PC-9 (cell line): ENCODE data around the gene SERPINA12. TPM values are rescaled to one million over a fixed set of nuclear protein-coding genes. Genes with fewer than 3 reads are reported as not detected.

Experiments used
- BruUV-seq: library from RNA; stranded (reverse); fragments of 400-500 nt; replicated peaks from 2 replicates; lab custom pipeline; 2021; lab: Mats Ljungman, UMichigan
- CTCF ChIA-PET: fragments of 300-600 bp; sonication (Branson Sonifier 250); formaldehyde crosslinking; loops from one replicate; lab custom pipeline; 2022; ENCODE audit warnings: antibody characterized with exemption; lab: Charles Lee
- POLR2A ChIA-PET: fragments of 300-600 bp; sonication (Branson Sonifier 250); formaldehyde crosslinking; loops from one replicate; lab custom pipeline; 2022; ENCODE audit warnings: antibody characterized with exemption; ENCODE audit not compliant: unreplicated experiment; lab: Charles Lee
- DNase-seq, 2 experiments: peaks; one replicate each; pipeline versions ENCODE4 v3.0.0 to v3.0.0-alpha.2; 2015 to 2022; ENCODE audit warnings: mixed read lengths in 1 of 2
- H2AFZ ChIP-seq: fragments of 200-600 bp; sonication (generic); 2 replicates; pipeline ENCODE4 v1.8.1; 2017; ENCODE audit warnings: antibody characterized with exemption
- H3F3A ChIP-seq: fragments of 200-600 bp; sonication (generic); 2 replicates; pipeline ENCODE4 v1.8.1; 2017; ENCODE audit warnings: antibody characterized with exemption, mild to moderate bottlenecking, low read depth; ENCODE audit not compliant: insufficient read depth
- H3K27ac ChIP-seq: fragments of 200-600 bp; sonication (generic); 2 replicates; pipeline ENCODE4 v1.6.1; 2016; ENCODE audit warnings: mixed run types
- H3K27me3 ChIP-seq: fragments of 200-600 bp; sonication (generic); 2 replicates; pipeline ENCODE4 v1.6.1; 2016; ENCODE audit warnings: low read depth, mixed run types; ENCODE audit not compliant: insufficient read depth
- H3K36me3 ChIP-seq: fragments of 200-600 bp; sonication (generic); 2 replicates; pipeline ENCODE4 v1.6.1; 2016; ENCODE audit warnings: low read depth, mixed run types
- H3K4me1 ChIP-seq: fragments of 200-600 bp; sonication (generic); replicated peaks from 2 replicates; pipeline ENCODE4 v1.6.1; 2016; ENCODE audit warnings: mixed run types; ENCODE audit not compliant: insufficient read depth
- H3K4me2 ChIP-seq: fragments of 200-600 bp; sonication (generic); 2 replicates; pipeline ENCODE4 v1.6.1; 2017; ENCODE audit warnings: mixed run types
- H3K4me3 ChIP-seq: fragments of 200-600 bp; sonication (generic); 2 replicates; pipeline ENCODE4 v1.6.1; 2016; ENCODE audit warnings: mixed run types
- H3K79me2 ChIP-seq: fragments of 200-600 bp; sonication (generic); 2 replicates; pipeline ENCODE4 v1.6.1; 2017; ENCODE audit warnings: low read depth, mixed run types
- H3K9me2 ChIP-seq: fragments of 200-600 bp; sonication (generic); 2 replicates; pipeline ENCODE4 v1.8.1; 2017; ENCODE audit warnings: mild to moderate bottlenecking; ENCODE audit not compliant: insufficient read depth
- H3K9me3 ChIP-seq: fragments of 200-600 bp; sonication (generic); 2 replicates; pipeline ENCODE4 v1.8.1; 2016; ENCODE audit warnings: low read depth; ENCODE audit not compliant: insufficient read depth
- H4K20me1 ChIP-seq: fragments of 200-600 bp; sonication (generic); 2 replicates; pipeline ENCODE4 v1.8.1; 2017; ENCODE audit not compliant: insufficient read depth
- EZH2 ChIP-seq: fragments of 200-600 bp; sonication (generic); IDR thresholded peaks from 2 replicates; pipeline ENCODE4 v1.8.0; 2017; ENCODE audit warnings: antibody characterized with exemption, low read depth
- intact Hi-C: fragments of 100-400 bp; cut with micrococcal nuclease; formaldehyde crosslinking; loops from one replicate; pipeline ENCODE4 v1.10.0; 2022; ENCODE audit not compliant: unreplicated experiment
- total RNA-seq: library from RNA; stranded (reverse); gene quantifications from 2 replicates; pipeline ENCODE4 v1.2.3, GENCODE V29; 2021
- TF ChIP-seq, protein P1 (sequence below): fragments of 200-600 bp; sonication (generic); conservative IDR thresholded peaks from 2 replicates; pipeline ENCODE4 v1.6.1; 2017; ENCODE audit warnings: mixed run types, antibody characterized with exemption, mild to moderate bottlenecking, moderate library complexity

The SERPINA12 gene
- total RNA-seq, 1 experiment from 2014 or later = not detected

DNA sequence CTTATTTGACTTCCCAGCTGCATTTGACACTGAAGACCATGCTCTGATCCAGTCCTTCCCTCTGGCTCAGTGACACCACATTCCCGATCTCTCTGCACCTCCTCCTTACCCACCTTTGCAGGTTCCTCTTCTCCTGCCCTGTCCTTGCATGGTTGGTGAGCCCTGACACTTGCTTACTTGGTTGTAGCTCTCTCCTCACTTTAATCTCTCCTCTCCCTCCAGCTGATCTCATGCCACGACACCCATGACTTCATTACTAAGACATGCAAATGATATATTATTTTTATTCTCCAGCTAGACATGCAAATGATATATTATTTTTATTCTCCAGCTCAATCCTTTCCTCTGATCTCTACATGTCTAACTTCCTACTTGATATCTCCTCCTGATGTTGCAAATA is 33.2 kb downstream of the SERPINA12 start, which contains the start of gene SERPINA9:
Gene SERPINA9, minus strand, starts transcription at position 175 of the 400 bp plus-strand sequence. CDS start 6,357 bp downstream, outside the sequence.
- POLR2A ChIA-PET = no interaction called here
- Histone ChIP-seq H4K20me1 (no peaks in the 10 kb centered on the region), H3K4me3 (no peak within 1 kb of the TSS), H3K79me2 (no peaks in the 10 kb centered on the region), H3K4me2 (no peak within 1 kb of the TSS), H3K27ac (no peak within 1 kb of the TSS), H3K36me3 (no peaks in the 10 kb centered on the region), H3K9me2 (no peaks in the 10 kb centered on the region), H3F3A (no peaks in the 10 kb centered on the region), H3K4me1 (no peaks in the 10 kb centered on the region), H3K9me3 (no peaks in the 10 kb centered on the region), H3K27me3 (peaks cover 15% of the 10 kb centered on the region; the same call in 1 of the 2 replicates), H2AFZ (no peak within 1 kb of the TSS)
- TF ChIP-seq, protein P1, sequence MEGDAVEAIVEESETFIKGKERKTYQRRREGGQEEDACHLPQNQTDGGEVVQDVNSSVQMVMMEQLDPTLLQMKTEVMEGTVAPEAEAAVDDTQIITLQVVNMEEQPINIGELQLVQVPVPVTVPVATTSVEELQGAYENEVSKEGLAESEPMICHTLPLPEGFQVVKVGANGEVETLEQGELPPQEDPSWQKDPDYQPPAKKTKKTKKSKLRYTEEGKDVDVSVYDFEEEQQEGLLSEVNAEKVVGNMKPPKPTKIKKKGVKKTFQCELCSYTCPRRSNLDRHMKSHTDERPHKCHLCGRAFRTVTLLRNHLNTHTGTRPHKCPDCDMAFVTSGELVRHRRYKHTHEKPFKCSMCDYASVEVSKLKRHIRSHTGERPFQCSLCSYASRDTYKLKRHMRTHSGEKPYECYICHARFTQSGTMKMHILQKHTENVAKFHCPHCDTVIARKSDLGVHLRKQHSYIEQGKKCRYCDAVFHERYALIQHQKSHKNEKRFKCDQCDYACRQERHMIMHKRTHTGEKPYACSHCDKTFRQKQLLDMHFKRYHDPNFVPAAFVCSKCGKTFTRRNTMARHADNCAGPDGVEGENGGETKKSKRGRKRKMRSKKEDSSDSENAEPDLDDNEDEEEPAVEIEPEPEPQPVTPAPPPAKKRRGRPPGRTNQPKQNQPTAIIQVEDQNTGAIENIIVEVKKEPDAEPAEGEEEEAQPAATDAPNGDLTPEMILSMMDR = no peak
- TF ChIP-seq EZH2 = no peak
- CTCF ChIA-PET = no interaction called here
- no TSS peak for BruUV-seq
- intact Hi-C loops = no loop called here
- DNase-seq = no peak

DNA sequence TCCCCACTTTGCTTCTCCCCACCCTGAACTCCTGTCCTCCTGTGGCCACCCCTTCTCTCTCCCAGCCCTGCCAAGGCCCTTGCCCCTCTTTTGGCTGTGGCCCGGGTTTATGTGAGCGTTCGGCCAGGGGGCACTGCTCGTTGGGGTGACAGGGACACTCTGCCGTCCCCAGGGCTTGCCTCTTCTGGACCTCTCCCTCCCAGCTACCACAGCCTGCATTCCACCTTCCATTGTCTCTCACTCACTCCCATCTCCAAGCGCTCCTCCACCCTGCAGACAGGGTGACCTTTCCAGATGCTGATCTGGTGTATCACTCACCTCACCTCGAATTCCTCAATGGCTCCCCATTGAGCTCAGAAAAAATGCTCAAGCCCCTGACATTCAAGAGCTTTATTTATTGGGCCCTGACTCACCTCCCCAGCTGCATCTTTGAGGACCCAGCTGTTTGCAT is 34.7 kb downstream of the SERPINA12 start:
- no peak overlapping the region for H3K4me2 ChIP-seq
- H3K9me2 ChIP-seq = no peaks in the 10 kb centered on the region
- TF ChIP-seq, protein P1 = no peak
- no peaks in the 10 kb centered on the region for H3K36me3 ChIP-seq
- intact Hi-C loops = no loop called here
- H3K9me3 ChIP-seq = no peaks in the 10 kb centered on the region
- BruUV-seq = no TSS peak
- peaks cover 15% of the 10 kb centered on the region; the same call in 1 of the 2 replicates for H3K27me3 ChIP-seq
- CTCF ChIA-PET = no interaction called here
- H3K27ac ChIP-seq = no peak overlapping the region
- no peaks in the 10 kb centered on the region for H3K79me2 ChIP-seq
- POLR2A ChIA-PET = no interaction called here
- H3K4me3 ChIP-seq = no peak overlapping the region
- H3F3A ChIP-seq = no peaks in the 10 kb centered on the region
- DNase-seq = no peak
- no peaks in the 10 kb centered on the region for H4K20me1 ChIP-seq
- no peak overlapping the region for H2AFZ ChIP-seq
- H3K4me1 ChIP-seq = no peaks in the 10 kb centered on the region

DNA sequence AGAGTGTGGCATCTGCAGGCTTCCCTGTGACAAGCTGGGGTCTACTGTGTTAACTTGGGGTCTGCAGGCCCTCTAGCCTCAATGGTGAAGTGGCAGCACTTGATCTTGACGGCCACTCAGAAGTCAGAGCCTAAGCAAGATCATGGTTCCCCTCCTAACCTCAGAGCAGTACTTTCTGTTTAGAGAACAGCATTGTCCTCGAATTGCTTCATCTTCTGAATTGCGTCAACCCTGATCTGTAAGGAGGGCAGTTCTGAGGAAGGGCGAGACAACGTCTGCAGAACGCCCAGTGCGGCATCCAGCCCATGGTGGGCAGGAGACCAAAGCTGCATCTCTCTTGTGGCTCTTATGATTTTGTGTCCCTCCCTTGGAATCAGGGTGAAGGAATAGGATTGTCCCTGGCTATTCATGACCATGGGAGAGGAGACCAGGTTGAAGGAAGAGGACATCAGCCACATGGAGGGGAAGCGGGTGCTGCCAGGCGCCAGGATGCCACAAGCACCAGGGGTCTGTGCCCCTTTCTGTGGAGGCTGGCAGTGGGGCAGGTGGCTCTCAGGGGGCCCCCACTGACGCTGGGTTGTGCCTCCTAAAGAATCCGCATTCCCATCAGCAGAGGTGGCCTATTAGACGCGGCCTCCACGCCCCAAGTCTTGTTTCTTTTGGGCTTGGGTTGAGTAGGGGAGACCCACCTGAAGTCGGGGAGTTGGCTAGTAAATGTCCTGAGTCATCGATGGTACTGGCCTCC is 35.4 kb downstream of the SERPINA12 start:
- H4K20me1 ChIP-seq = no peaks in the 10 kb centered on the region
- H3K36me3 ChIP-seq = no peaks in the 10 kb centered on the region
- no peaks in the 10 kb centered on the region for H3K79me2 ChIP-seq
- DNase-seq = no peak
- H3K4me2 ChIP-seq = no peak overlapping the region
- H2AFZ ChIP-seq = no peak overlapping the region
- no TSS peak for BruUV-seq
- H3F3A ChIP-seq = no peaks in the 10 kb centered on the region
- TF ChIP-seq EZH2 = no peak
- TF ChIP-seq, protein P1 = no peak
- H3K27ac ChIP-seq = no peak overlapping the region
- peaks cover 15% of the 10 kb centered on the region; the same call in 1 of the 2 replicates for H3K27me3 ChIP-seq
- intact Hi-C loops = no loop called here
- no peaks in the 10 kb centered on the region for H3K9me3 ChIP-seq
- no peak overlapping the region for H3K4me3 ChIP-seq
- no peaks in the 10 kb centered on the region for H3K9me2 ChIP-seq
- POLR2A ChIA-PET = no interaction called here
- H3K4me1 ChIP-seq = no peaks in the 10 kb centered on the region
- CTCF ChIA-PET = no interaction called here
